DOHH2 (cell line): Measurements from ENCODE around the gene DOCK9.

Experiments
- CTCF ChIP-seq: fragments of 200-600 bp; sonication (generic); IDR thresholded peaks from one replicate; pipeline ENCODE4 v1.5.1; 2014; ENCODE audit warnings: antibody characterized with exemption, mild to moderate bottlenecking, low read depth, low read length; ENCODE audit not compliant: poor library complexity, severe bottlenecking
- EZH2phosphoT487 ChIP-seq: fragments of 200-600 bp; sonication (generic); IDR thresholded peaks from 2 replicates; pipeline ENCODE4 v1.6.1; 2017; ENCODE audit warnings: borderline replicate concordance, mild to moderate bottlenecking, antibody characterized with exemption, low read length, moderate library complexity, mixed read lengths

DNA sequence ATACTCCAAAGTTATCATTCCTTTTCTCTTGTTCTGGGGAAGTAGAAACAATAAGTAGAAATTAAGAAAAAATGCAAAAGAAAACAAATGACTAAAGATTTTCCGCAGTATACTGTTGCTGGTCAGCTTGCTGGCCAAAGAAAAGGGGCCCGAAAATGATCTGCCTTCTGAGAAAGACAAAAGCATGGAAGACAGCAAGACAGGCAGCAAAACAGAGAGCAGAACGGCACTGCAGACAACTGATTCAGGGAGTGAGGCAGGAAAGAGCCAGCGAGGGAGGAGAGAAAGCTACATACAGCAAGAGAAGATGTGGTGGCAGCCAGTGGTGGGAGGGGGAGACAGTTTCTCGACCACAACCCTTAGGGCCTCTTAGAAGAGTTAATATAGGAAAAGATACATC lies 5.3 kb upstream of the DOCK9 start:
- TF ChIP-seq CTCF (no peak), EZH2phosphoT487 (no peak)
